Middle frontal gyrus (tissue), 1 donor: ENCODE measurements around the gene IL23R.
A peak's percentile ranks its signal among the peaks of the same experiment; 100 is the strongest.
"Not testable (repeated sequence)": the region's sequence is repeated elsewhere in the genome, so short reads cannot be mapped to it uniquely, and the experiment has no call there.

ENCODE experiments used
- DNase-seq: peaks from one replicate; pipeline ENCODE4 v3.0.0-alpha.2; 2015; ENCODE audit warnings: low spot score; ENCODE audit errors: extremely low spot score

The IL23R gene, protein sequence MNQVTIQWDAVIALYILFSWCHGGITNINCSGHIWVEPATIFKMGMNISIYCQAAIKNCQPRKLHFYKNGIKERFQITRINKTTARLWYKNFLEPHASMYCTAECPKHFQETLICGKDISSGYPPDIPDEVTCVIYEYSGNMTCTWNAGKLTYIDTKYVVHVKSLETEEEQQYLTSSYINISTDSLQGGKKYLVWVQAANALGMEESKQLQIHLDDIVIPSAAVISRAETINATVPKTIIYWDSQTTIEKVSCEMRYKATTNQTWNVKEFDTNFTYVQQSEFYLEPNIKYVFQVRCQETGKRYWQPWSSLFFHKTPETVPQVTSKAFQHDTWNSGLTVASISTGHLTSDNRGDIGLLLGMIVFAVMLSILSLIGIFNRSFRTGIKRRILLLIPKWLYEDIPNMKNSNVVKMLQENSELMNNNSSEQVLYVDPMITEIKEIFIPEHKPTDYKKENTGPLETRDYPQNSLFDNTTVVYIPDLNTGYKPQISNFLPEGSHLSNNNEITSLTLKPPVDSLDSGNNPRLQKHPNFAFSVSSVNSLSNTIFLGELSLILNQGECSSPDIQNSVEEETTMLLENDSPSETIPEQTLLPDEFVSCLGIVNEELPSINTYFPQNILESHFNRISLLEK

DNA sequence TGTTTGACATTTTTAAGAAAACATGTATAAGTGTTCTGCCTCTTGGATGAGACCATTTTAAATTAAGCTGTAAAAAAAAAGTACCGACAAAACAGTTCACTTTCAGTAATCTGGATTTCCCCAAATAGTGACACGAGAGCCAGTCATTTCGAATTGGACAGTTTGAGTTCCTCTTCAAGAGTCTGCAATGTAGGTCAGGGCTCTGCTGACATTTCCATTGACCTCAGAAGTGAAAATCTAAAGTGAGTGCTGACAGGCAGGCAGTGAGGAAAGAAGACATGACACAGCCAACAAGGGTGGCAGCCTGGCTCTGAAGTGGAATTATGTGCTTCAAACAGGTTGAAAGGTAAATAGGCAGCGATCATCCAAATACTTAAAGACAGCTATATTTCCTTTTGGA lies at the start of gene IL23R:
TSS of gene IL23R (plus strand) at position 259 of the 400 bp plus-strand sequence. CDS start 1,667 bp downstream, outside the sequence.
- no peak for DNase-seq

DNA sequence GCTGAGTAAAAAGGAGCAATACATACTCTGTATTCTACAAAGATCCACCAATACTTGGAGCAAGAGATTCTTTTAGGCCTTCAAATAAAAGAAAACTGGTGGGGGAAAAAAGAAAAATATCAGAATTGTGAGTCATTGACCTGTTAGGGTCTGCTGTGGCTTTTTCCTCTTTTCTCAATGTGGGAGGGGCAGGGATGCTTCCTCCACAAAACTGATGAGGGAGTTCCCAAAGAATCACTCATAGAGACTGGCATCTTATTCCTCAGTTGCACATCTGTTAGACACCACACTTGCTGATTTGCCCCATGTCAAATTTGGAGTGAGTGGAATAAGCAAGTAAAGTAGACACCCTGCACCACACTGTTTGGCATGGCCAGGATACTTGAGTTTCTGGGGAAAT lies 48.1 kb upstream of the IL23R start:
- no peak for DNase-seq

DNA sequence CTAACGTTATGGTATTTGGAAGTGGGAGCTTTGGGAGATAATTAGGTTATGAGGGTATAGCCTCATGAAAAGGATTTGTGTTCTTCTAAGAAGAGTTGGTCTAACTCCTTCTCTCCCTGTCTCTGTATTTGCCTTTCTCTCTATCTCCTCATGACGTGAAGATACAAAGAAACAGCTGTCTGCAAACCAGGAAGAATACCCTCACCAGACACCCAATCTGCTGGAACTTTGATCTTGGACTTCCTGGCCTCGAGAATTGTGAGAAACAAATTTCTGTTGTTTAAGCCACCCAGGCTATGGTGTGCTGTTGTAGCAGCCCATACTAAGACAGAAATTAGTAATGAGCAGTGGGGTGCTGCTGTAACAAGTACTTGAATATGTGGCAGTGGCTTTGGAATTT lies 47.6 kb upstream of the IL23R start:
- no peak for DNase-seq

DNA sequence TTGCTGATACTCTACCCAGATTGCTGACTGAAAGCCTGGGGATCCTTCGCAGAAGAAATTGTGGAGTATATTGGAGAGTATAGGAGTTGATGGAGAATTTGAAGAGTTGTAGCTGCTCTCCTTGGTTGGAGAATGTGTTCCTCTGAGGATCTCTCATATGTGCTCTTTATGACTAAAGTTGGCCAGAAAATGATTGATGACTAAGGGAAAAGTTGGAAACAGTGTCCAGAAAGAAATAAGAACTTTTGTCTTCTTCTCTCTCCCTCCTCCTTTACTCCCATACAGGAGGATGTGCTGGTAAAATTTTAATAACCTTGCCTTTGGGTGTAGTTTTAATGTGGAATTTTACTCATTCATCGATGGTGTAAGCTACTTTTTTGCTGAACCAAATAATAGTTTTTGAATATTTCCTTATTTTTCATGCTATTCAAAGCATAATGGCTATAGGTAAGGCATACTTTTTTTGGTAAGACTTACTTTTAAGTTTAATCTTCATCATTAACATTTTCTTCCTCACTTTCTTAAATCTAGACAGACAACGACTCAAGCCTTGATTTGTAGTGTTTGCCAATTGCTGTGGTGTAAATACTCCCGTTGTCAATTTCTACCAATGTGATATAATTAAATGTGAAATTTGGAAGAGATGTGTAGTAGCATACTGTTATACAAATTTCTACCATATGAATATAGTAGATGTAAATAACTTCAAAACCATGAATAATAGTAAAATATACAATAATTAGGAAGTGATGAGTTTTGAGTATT lies 45.2 kb upstream of the IL23R start:
- no peak for DNase-seq

DNA sequence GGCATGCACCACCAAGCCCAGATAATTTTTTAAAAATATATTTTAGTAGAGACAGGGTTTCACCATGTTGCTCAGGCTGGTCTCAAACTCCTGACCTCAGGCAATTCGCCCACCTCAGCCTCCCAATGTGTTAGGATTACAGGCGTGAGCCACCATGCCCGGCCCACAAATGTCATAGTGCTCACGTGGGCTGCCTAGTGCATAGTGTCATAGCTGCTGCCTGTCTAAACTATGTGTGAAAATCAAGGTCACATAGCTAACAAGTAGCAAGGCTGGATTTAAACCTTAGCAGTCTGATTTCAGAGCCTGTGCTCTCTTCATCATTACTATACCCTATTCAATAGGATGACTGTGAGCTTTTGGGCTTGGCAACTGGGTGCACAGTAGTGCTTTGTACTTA lies 41.8 kb upstream of the IL23R start:
- no peak for DNase-seq

DNA sequence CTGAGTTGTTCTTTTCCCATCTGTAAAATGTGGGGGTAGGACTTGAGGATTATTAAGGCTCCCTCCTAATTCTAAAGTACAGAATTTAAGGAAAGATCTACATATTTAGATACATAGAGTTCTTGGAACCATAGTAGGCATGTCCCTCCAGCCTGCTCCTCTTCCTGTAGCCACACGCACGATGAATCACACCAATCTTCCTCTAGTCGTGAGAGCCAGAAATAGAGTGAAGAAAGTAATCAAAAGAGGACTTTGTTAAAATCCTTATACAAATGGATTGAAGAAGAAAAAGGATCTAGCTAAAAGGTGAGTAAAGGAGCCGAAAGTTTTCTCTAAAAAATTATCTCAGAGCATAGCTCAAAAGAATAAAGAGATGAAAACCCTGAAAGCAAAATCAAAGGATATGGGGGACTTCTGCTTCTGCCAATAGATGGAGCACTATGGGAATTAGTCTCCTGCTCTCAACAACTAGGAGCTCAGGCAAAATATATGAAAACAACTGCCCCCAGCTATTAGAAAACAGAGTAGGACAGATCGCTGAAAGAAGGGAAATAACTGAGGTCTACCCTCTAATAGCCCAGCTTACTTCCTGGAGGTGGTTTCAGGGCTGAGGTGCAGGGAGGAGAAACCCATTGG lies 40.0 kb upstream of the IL23R start:
- DNase-seq: peak; percentile 28

DNA sequence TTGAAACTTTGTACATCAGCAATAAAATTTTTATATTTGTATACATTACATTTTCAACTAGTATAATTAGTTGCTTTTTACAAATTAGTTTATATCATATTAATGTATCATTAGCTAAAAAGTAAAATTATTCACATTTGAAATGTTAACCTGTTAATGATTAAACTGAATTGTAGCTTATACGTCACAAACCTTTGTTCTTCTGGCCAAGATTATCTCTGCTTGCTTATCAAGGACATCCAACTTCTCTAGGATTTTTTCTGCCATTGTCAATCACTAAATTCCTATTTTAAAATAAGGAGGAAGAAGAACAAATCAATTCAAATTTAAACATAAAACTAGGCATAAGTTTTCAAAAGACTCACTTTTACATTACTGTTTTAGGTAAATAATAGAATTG lies 39.3 kb upstream of the IL23R start:
- DNase-seq: no peak

DNA sequence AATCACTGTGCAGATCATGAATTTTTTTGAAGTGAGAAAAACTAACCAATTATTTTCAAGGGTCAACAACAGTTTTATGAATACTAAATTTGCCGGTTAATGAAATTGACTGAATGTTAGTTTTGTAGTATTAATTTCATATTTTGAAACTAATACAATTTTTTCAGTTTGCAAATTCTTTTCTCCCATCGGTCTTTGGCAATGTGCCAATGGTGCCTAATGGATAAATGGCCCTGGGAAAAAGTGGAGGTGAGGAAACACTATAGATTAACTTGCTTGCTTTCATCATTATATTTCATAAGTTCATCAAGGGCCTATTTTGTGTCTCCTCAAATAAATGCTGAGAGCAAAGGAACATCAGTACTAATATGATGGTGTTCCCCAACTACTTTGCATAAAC lies 35.6 kb upstream of the IL23R start:
- no peak for DNase-seq

DNA sequence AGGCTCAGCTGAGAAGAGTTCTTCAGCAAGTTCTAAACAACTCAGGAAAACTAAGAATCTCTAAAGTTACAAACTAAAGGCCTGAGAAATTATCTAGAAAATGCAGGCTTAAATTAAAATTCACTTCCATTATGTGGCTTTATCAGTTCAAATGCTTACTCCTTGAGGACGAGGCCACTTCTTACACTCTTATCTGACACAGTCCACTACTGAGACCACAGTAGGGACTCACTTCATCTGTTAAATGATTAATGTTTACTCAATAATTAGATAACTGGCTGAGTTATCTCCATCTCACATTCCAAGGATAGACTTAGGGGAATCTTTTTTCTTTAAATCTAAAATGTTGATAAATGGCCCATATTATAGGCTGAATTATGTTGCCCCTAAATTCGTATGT lies 33.1 kb upstream of the IL23R start:
- DNase-seq: no peak

DNA sequence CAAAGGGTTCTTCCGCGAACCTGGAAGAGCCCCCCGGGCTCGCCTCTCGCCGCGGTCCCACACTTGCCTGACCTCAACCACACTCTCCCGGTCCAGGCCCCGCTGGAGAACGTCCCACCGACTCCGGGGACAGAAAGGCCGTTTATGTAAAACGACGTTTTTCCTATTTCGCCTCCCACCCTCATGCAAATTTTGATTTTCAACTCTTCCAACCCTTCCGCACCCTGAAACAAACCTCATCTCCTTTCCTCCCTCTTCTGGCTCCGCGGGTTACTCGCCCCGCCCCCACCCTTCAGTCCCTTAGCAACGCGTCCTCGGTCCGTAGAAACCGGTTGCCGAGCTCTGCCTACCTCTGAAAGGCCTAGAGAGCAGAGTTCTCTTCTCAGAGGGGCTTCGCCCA lies 31.6 kb upstream of the IL23R start, which contains the start of gene C1orf141:
TSS of gene C1orf141 (minus strand) at position 276 of the 400 bp plus-strand sequence. CDS start 7,730 bp downstream, outside the sequence.
- DNase-seq: no peak

DNA sequence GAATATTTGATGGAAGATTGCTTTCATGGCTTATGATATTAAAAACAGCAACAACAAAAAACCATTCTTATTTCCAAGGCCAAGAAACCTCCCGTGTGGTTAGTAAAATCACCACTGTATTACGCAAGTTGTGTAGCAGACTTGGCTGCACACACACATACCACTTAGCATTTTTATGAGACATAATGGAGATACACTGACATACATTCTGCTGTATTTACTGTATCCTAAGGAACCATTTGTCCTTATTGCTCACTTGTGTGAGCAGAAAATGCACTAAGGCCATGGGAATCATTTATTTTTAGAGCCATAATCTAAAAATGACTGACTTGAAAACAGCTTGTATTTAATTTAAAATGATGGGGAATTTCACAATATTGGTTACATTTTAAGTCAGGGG lies 30.9 kb upstream of the IL23R start:
- no peak for DNase-seq

DNA sequence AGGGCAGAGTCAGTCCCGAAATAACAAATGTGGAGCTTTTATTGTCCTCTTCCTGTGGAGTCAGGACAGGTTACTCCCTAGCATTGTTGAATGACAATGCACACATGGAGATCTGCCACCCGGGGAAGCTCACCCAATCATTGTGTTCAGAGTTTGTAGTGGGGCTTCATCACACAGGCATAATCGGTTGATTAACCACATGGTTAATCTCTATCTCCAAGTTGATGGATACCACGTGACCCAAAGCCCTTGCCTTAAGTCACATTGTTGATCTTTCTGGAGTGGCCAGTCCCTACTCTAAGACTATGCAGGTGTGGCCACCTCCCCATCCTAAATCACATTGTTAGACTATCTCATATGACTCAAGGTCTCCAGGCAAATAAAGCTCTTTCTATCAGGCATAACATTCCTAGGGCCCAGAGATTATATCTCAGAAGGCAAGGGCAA lies 28.9 kb upstream of the IL23R start:
- no peak for DNase-seq

DNA sequence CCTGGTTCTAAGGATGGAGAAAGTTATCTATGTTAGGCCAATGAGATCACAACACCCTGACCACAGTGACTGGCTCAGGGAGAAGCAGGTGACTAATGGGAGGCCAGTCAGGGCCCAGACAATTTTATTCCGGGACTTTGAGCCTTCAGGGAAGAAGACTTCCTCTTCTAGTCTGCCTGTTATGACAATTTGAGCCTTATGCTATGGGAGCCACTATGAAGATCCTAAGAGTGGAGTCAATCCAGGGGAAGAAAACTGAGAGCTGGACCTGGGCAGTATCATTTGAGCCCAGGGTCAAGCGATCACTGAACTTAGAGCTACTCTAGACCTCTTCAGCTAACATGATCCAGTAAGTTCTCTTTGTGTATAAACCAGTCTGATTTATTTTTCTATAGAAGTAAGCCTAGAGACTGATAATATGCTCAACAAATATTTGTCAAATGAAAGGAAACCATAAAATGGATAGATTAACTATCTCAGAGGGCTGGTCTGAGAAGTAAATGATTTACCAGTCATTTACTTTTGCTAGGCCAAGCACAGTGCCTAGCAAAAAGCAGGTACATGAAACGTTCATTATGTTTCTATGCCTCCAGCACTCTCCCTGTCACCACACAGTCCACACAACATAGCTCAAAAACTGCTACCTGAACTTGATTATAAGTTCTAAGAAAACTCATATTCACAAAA lies 27.3 kb upstream of the IL23R start:
- no peak for DNase-seq

DNA sequence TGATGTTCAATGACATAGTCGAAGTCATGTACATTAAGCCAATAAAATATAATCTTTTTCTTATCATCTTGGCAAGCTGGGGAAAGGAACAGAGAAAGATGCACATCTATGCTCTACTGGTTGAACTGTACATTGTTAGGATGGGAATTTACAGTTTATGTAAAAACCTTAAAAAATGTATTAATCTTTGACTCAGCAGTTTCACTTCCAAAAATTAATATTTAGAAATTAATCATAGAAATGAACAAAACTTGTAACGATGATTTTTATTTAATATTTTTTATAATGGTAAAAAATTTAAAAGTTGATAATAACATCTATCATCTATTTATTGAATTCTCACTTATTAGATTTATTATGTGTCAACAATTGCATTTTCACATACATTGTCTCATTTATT lies 25.8 kb upstream of the IL23R start:
- no peak for DNase-seq

DNA sequence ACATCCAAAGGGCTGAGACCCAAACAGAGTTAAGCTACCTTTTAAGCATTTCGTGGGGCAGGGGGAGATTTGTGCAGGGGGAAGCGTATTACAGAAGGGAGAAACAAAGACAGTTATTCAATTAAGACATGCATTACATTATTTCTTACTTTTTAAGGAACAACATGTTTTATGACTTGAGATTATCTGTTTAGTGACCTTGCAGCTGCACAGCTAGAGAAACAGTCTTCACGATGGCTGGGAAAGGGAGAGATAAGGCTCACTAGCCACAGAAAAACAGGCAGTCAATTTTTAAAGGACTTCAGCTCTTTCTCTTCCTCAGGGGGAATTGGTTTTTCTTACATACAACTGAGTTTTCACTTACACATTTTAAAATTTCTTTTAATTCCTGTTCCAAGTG lies 24.4 kb upstream of the IL23R start:
- DNase-seq: not testable (repeated sequence)

DNA sequence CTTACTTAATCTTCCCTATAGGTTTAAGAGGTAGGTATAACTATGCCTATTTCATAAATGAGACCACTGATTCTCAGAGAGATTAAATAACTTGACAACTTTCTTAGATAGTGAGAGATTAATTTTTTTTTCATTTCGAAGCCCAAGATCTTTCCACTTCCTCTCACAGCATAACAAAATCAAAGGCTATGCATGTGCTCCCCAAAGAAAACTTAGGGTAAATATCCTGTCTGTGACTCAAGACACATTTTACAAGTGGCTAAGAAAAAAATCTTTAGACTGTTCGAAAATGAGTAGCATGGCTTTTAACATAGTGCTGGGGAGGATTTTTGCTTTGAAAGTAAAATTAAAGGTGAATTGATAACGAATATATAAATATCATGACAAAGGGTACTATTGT lies 23.3 kb upstream of the IL23R start:
- no peak for DNase-seq

DNA sequence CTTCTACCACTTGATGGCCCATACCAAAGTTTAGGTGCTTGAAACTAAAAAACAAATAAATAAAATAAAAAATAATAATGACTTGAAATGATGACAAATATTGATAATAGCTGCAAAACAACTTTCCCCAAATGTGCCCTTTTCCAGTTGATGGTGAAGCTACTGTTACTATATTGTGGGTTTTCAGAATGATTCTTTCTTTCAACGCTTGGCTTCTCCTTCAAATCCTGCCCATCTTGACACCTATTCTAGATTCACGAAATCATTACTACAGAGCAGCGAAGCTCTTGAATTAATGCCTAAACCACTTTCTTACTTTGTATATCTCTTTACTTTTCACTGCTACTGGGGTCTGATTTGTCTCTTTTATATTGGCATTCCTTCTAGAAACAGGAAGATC lies 22.3 kb upstream of the IL23R start:
- DNase-seq: no peak

DNA sequence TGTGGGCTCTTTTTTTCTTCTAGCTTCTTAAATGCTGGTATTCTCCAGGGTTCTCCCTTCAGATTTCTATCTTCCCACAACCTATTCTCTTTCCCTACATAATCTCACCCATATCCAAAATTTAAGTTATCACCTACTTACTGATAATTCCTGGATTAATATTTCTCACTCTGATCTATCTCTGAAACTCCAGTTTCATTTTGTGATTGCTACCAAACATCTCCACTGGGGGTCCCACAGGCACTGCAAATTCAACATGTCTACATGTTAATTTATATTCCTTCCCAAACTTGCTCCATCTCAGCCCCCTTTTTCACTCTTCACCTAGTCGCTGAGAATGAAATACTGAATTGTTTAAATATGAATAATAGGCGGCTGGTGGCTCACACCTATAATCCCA lies 21.6 kb upstream of the IL23R start:
- no peak for DNase-seq

DNA sequence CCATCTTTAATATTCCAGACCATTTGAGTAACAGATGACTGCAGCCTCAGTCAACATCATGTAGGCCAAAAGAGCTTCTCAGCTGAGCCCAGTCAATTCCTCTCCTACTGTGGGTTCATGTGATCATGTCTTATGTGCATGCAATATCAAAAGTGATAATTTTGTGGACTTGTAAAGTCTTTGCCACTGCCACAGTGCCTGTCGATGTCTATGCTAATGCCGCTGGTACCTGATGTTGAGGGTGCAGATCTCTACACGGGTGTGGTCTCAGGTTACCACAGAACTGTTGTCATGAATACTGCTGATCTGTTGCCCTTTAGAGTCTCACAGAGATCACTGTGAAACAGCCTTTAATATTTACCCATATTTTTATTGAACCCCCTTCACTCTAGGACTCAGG lies 20.2 kb upstream of the IL23R start:
- DNase-seq: no peak

DNA sequence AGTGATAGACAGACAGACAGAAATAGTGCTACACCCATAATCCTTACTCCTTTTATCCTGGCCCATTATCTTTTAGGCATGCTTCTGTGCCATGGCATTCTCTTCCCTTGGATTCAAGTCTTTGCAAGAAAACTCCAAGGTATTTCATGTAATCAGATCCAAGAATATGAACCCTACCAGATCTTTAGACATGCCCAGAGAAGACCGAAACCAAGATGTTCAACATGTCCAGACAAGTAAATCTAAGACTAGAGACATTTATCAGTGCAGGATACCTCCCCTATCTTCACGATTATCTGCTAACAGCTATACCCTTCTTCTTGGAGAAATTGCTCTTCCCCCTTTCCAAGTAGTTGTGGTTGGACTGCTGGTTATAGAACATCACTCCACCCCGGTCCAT lies 19.7 kb upstream of the IL23R start:
- DNase-seq: no peak

DNA sequence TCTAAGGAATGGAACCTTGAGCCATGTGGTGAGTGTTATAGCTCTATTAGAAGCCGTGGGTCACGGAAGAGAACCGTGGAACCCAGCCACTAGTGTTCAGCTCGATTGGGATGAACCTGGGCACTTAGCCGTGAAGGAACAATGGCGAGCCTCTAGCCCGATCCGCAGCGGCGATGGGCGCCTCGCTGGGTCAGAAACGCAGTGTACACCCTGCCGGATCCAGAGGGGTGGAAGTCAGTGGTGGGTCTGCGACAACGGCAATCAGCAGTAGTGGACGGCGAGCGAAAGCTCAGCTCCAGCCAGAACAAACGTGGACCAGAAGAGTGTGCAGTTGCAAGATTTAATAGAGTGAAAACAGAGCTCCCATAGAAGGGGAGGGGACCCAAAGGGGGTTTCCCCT lies 18.3 kb upstream of the IL23R start:
- not testable (repeated sequence) for DNase-seq
